Neural cell (in vitro differentiated cells): Measurements from ENCODE around the gene ZNF774. TPM values are rescaled to one million over a fixed set of nuclear protein-coding genes. Genes with fewer than 3 reads are reported as not detected.

ENCODE experiments used
- H2AFZ ChIP-seq: fragments of 200-600, 300-800 bp; sonication (generic), shearing (Covaris generic); 2 replicates; pipeline ENCODE4 v1.6.0; 2014; ENCODE audit warnings: low read depth, mild to moderate bottlenecking, antibody characterized with exemption, low read length, moderate library complexity
- H3F3A ChIP-seq: fragments of 200-600 bp; shearing (Covaris generic); 2 replicates; pipeline ENCODE4 v1.6.1; 2016; ENCODE audit warnings: mild to moderate bottlenecking, moderate library complexity, mixed read lengths, antibody characterized with exemption, low read length; ENCODE audit not compliant: insufficient read depth, poor library complexity, severe bottlenecking
- H3K27ac ChIP-seq: fragments of 200-600, 300-800 bp; sonication (generic), shearing (Covaris generic); 2 replicates; pipeline ENCODE4 v1.5.1; 2014; ENCODE audit warnings: mild to moderate bottlenecking, low read length, moderate library complexity
- H3K27me3 ChIP-seq: fragments of 300-800, 200-600 bp; sonication (generic), shearing (Covaris generic); 2 replicates; pipeline ENCODE4 v1.6.0; 2014; ENCODE audit warnings: mild to moderate bottlenecking, low read depth, low read length, moderate library complexity; ENCODE audit not compliant: insufficient read depth
- H3K36me3 ChIP-seq: fragments of 300-800, 200-600 bp; sonication (generic), shearing (Covaris generic); 2 replicates; pipeline ENCODE4 v1.5.1; 2014; ENCODE audit warnings: mild to moderate bottlenecking, antibody characterized with exemption, low read length, moderate library complexity; ENCODE audit not compliant: insufficient read depth
- H3K4me2 ChIP-seq: fragments of 300-800, 200-600 bp; sonication (generic), shearing (Covaris generic); 2 replicates; pipeline ENCODE4 v1.6.0; 2014; ENCODE audit warnings: mild to moderate bottlenecking, low read length
- H3K4me3 ChIP-seq: fragments of 300-800, 200-600 bp; sonication (generic), shearing (Covaris generic); 2 replicates; pipeline ENCODE4 v1.5.1; 2014; ENCODE audit warnings: mild to moderate bottlenecking, low read length, moderate library complexity
- H3K79me2 ChIP-seq: fragments of 200-600 bp; shearing (Covaris generic); replicated peaks from 2 replicates; pipeline ENCODE4 v1.6.0; 2014; ENCODE audit warnings: mild to moderate bottlenecking, low read length, moderate library complexity; ENCODE audit not compliant: insufficient read depth
- H3K9ac ChIP-seq: fragments of 300-800, 200-600 bp; sonication (generic), shearing (Covaris generic); 2 replicates; pipeline ENCODE4 v1.6.1; 2016; ENCODE audit warnings: mild to moderate bottlenecking, low read length, mixed read lengths
- H3K9me2 ChIP-seq: fragments of 200-600 bp; shearing (Covaris generic); 2 replicates; pipeline ENCODE4 v1.6.1; 2016; ENCODE audit warnings: mild to moderate bottlenecking, low read length, mixed read lengths; ENCODE audit not compliant: insufficient read depth
- H3K9me3 ChIP-seq: fragments of 200-600, 300-800 bp; sonication (generic), shearing (Covaris generic); 2 replicates; pipeline ENCODE4 v1.6.1; 2016; ENCODE audit warnings: mild to moderate bottlenecking, mixed run types, low read length, moderate library complexity, mixed read lengths
- H4K20me1 ChIP-seq: fragments of 200-600 bp; shearing (Covaris generic); 2 replicates; pipeline ENCODE4 v1.6.1; 2016; ENCODE audit warnings: mild to moderate bottlenecking, mixed run types; ENCODE audit not compliant: insufficient read depth
- EP300 ChIP-seq: fragments of 450-650 bp; conservative IDR thresholded peaks from 2 replicates; pipeline ENCODE4 v1.6.1; 2014; ENCODE audit warnings: antibody characterized with exemption, mild to moderate bottlenecking, moderate library complexity; ENCODE audit not compliant: poor library complexity, severe bottlenecking
- EZH2 ChIP-seq: fragments of 200-600, 300-800 bp; shearing (Covaris generic), sonication (generic); IDR thresholded peaks from 2 replicates; pipeline ENCODE4 v1.6.1; 2014; ENCODE audit warnings: antibody characterized with exemption, low read length, borderline replicate concordance, mild to moderate bottlenecking; ENCODE audit not compliant: insufficient read depth, poor library complexity, severe bottlenecking
- MXI1 ChIP-seq: fragments of 450-650 bp; conservative IDR thresholded peaks from 2 replicates; pipeline ENCODE4 v1.6.1; 2014; ENCODE audit warnings: antibody characterized with exemption, mild to moderate bottlenecking; ENCODE audit not compliant: poor library complexity, severe bottlenecking
- POLR2AphosphoS5 ChIP-seq: IDR thresholded peaks from 2 replicates; pipeline ENCODE4 v1.6.1; 2012
- RAD21 ChIP-seq: fragments of 450-650 bp; conservative IDR thresholded peaks from 2 replicates; pipeline ENCODE4 v1.6.1; 2014; ENCODE audit warnings: antibody characterized with exemption, mild to moderate bottlenecking, moderate library complexity
- SMC3 ChIP-seq: fragments of 450-650 bp; conservative IDR thresholded peaks from 2 replicates; pipeline ENCODE4 v1.6.1; 2014; ENCODE audit warnings: antibody characterized with exemption, mild to moderate bottlenecking, moderate library complexity; ENCODE audit not compliant: poor library complexity
- TAF1 ChIP-seq: IDR thresholded peaks from 2 replicates; pipeline ENCODE4 v1.6.1; 2012; ENCODE audit warnings: low read depth
- polyA plus RNA-seq: library from polyadenylated mRNA; depleted of rRNA; stranded (reverse); fragments of >200 nt; gene quantifications from 2 replicates; pipeline ENCODE4 v1.2.3, GENCODE V29; 2014
- TF ChIP-seq, protein P1 (sequence below): IDR thresholded peaks from 2 replicates; pipeline ENCODE4 v1.6.1; 2012; ENCODE audit warnings: borderline replicate concordance
- TF ChIP-seq, protein P2 (sequence below): fragments of 450-650 bp; IDR thresholded peaks from 2 replicates; pipeline ENCODE4 v1.5.1; 2014; ENCODE audit warnings: antibody characterized with exemption, mild to moderate bottlenecking, moderate library complexity; ENCODE audit not compliant: poor library complexity, severe bottlenecking

ZNF774 gene
- polyA plus RNA-seq, 1 donor from 2014 or later = 6.8 TPM

DNA sequence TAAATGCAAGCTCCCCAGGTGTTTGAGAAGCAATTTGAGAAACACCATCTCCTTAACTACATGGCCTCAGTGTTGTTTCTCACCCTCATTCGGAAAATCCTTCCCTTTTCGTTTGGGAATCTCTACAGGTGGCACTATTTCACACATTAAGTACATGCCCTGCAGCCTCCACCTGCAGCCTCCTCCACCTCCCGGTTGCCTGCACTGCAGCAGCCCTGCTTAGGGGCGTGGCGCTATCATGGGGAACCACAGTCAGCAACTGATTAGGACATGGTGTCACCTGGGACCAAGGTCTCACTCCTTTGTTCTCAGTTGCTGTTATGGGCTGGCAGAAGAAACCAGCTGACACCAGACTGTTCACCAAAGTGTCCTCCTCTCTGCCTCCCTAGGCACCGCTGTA, 11.7 kb upstream of the ZNF774 start:
- H3F3A ChIP-seq = no peaks in the 10 kb centered on the region

DNA sequence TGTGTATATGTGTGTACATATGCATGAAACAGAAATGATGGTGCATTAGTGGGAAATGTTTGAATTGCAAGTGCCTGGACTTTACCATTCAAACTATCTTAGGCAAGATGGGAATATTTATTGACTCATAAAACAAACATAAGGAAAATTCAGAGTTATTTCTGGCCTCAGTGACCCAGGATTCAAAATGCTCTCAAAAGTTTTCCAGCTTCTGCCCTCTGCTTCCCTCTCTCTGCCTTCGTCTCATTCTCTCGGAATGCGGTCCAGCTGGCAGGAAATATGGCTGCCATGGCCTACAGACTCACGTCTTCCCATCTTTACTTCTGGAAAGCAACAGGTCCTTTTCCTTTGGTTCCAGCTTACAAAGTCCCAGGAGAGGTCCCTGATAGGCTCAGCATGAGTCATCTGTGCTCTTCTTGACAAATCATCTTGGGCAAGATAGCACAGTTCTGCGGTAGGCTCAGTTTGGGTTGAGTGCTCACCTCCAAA, 8.7 kb upstream of the ZNF774 start:
- H3F3A ChIP-seq = no peaks in the 10 kb centered on the region
- TF ChIP-seq SMC3 (no peak), MXI1 (no peak), EP300 (no peak), TAF1 (no peak), POLR2AphosphoS5 (no peak)
- TF ChIP-seq, protein P1, sequence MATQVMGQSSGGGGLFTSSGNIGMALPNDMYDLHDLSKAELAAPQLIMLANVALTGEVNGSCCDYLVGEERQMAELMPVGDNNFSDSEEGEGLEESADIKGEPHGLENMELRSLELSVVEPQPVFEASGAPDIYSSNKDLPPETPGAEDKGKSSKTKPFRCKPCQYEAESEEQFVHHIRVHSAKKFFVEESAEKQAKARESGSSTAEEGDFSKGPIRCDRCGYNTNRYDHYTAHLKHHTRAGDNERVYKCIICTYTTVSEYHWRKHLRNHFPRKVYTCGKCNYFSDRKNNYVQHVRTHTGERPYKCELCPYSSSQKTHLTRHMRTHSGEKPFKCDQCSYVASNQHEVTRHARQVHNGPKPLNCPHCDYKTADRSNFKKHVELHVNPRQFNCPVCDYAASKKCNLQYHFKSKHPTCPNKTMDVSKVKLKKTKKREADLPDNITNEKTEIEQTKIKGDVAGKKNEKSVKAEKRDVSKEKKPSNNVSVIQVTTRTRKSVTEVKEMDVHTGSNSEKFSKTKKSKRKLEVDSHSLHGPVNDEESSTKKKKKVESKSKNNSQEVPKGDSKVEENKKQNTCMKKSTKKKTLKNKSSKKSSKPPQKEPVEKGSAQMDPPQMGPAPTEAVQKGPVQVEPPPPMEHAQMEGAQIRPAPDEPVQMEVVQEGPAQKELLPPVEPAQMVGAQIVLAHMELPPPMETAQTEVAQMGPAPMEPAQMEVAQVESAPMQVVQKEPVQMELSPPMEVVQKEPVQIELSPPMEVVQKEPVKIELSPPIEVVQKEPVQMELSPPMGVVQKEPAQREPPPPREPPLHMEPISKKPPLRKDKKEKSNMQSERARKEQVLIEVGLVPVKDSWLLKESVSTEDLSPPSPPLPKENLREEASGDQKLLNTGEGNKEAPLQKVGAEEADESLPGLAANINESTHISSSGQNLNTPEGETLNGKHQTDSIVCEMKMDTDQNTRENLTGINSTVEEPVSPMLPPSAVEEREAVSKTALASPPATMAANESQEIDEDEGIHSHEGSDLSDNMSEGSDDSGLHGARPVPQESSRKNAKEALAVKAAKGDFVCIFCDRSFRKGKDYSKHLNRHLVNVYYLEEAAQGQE = no peak
- TF ChIP-seq, protein P2, sequence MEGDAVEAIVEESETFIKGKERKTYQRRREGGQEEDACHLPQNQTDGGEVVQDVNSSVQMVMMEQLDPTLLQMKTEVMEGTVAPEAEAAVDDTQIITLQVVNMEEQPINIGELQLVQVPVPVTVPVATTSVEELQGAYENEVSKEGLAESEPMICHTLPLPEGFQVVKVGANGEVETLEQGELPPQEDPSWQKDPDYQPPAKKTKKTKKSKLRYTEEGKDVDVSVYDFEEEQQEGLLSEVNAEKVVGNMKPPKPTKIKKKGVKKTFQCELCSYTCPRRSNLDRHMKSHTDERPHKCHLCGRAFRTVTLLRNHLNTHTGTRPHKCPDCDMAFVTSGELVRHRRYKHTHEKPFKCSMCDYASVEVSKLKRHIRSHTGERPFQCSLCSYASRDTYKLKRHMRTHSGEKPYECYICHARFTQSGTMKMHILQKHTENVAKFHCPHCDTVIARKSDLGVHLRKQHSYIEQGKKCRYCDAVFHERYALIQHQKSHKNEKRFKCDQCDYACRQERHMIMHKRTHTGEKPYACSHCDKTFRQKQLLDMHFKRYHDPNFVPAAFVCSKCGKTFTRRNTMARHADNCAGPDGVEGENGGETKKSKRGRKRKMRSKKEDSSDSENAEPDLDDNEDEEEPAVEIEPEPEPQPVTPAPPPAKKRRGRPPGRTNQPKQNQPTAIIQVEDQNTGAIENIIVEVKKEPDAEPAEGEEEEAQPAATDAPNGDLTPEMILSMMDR = no peak
- no peak overlapping the region for H3K27ac ChIP-seq
- H3K4me2 ChIP-seq = no peak overlapping the region
- H3K79me2 ChIP-seq = no peaks in the 10 kb centered on the region
- no peak overlapping the region for H3K9ac ChIP-seq
- no peaks in the 10 kb centered on the region for H4K20me1 ChIP-seq
- H3K27me3 ChIP-seq = no peaks in the 10 kb centered on the region
- no peak overlapping the region for H3K4me3 ChIP-seq
- H2AFZ ChIP-seq = no peak overlapping the region
- H3K9me2 ChIP-seq = no peaks in the 10 kb centered on the region
- H3K9me3 ChIP-seq = no peaks in the 10 kb centered on the region
- H3K36me3 ChIP-seq = no peaks in the 10 kb centered on the region

More for the DNA sequence above, 11.7 kb upstream of the ZNF774 start:
- no peak for TF ChIP-seq POLR2AphosphoS5
- TF ChIP-seq MXI1 = no peak
- TF ChIP-seq, protein P1 = no peak
- no peak for TF ChIP-seq EP300
- no peak for TF ChIP-seq EZH2
- no peak for TF ChIP-seq TAF1
- no peak for TF ChIP-seq SMC3
- TF ChIP-seq, protein P2 = no peak
- no peak for TF ChIP-seq RAD21
- no peak overlapping the region for H3K27ac ChIP-seq
- no peaks in the 10 kb centered on the region for H3K36me3 ChIP-seq
- no peak overlapping the region for H3K4me2 ChIP-seq
- H3K9ac ChIP-seq = no peak overlapping the region
- no peaks in the 10 kb centered on the region for H3K9me3 ChIP-seq
- no peak overlapping the region for H2AFZ ChIP-seq
- H3K9me2 ChIP-seq = no peaks in the 10 kb centered on the region
- H4K20me1 ChIP-seq = no peaks in the 10 kb centered on the region
- H3K4me3 ChIP-seq = no peak overlapping the region
- H3K79me2 ChIP-seq = no peaks in the 10 kb centered on the region
- no peaks in the 10 kb centered on the region for H3K27me3 ChIP-seq
